GM18508 (cell line): ENCODE data around the gene RAP1GAP2.
"Not testable (repeated sequence)": the region's sequence is repeated elsewhere in the genome, so short reads cannot be mapped to it uniquely, and the experiment has no call there.

Source experiments
- ATAC-seq: cut with Tn5 transposase; IDR thresholded peaks from one replicate; pipeline ENCODE4 v1.9.1; 2021; ENCODE audit warnings: moderate number of reproducible peaks; ENCODE audit not compliant: insufficient read depth, unreplicated experiment

Gene RAP1GAP2

GRCh38 chr17:2872282-2872681, 76.0 kb downstream of the RAP1GAP2 start:
- no peak for ATAC-seq

DNA sequence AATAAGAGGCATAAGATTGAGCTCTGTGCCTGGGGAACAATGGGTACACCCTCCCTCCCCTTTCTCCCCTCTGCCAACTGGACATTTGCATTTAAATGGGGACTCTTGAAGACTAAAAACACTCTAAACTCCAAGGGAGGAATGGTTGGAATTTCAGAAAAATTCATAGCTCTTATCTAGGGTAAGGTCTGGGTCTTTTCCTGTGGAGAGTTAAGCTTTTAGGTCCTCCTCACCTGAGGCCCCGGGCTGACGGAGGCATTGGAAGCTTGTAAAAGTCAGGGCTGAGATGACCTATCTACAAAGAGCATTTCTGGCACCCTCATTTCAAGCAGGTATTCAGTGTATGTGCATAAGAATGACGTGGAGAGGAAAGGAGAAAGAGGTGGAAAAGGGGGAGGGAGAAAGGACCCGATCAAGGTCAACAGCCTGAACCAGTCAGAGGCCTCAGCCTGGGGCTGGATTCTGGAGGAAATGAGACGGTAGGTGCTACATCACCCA, 78.0 kb downstream of the RAP1GAP2 start:
- ATAC-seq, result no peak

DNA sequence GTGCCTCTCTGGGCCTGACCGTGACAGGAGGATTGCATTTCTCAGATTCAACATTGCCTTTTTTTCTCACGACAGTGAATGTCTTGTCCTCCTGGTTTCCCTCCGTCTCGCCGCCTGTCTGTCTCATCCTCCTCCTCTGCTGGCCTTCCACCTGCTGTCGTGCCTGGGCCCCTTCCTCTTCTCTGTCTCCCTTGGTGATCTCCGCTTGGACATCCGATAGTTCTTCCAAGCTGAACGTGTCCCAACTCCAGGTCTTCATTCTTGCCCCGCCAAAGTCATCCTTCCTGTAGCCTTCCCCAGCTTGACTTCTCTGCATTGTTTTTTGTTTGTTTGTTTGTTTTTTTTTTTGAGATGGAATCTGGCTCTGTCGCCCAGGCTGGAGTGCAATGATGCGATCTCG, 79.4 kb downstream of the RAP1GAP2 start:
- ATAC-seq, result no peak

- ATAC-seq, result no peak
Observed at GRCh38 chr17:2876467-2876866, 80.2 kb downstream of the RAP1GAP2 start.

- ATAC-seq, result no peak
Observed at GRCh38 chr17:2878751-2879254, 82.6 kb downstream of the RAP1GAP2 start.

GRCh38 chr17:2880050-2880449, 83.8 kb downstream of the RAP1GAP2 start:
- no peak for ATAC-seq

DNA sequence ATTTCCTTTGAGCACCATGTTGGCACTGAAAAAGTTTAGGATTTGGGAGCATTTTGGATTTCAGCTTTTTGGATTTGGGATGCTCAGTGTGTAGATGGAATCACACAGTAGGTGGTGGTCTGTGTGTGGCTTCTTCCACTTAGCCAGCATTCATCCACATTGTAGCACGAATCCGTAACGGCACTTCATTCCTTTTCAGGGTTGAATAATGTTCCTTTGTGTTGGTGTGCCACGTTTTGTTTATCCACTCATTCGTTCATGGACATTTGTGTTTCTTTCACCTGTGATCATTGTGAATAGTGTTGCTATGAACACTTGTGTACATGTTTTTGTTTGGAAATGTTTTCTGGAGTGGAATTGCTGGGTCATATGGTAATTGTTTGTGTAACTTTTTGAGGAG, 85.1 kb downstream of the RAP1GAP2 start:
- no peak for ATAC-seq

DNA sequence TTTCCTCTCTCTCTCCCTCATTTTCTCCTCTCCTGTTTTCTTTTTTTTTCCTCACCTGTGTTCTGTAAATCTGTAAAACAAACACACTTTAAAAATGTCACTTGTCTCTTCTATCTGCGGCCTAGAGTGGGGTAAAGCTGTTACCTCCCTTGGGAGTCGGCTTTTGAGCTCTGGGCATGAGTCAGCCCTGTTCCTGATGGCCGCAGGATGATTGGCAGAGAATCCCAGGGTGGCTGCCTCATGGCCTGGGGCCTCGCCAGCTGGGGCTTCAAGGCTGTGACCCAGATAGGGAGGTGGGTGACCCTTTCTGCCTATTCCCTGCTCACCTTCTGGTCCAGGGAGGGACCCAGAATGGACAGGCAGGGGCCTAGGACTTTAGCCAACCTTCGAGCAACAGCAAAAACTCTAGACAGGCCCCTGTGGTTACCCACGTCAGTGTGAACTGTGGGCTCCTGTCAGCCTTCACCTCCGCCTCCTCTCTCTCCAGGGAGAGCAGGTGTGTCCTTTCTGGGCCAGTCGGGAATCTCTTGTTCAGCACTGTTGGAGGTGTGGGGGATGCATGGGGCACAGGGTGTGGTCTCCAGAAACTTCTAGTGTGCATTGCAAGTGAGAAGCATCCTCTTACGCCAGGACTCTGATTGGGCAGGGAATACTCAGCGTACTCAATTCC, 87.4 kb downstream of the RAP1GAP2 start:
- no peak for ATAC-seq

- ATAC-seq, result no peak
Observed at GRCh38 chr17:2885733-2886132, 89.5 kb downstream of the RAP1GAP2 start.

- ATAC-seq, result no peak
Observed at GRCh38 chr17:2888326-2888725, 92.1 kb downstream of the RAP1GAP2 start.

GRCh38 chr17:2889256-2889655, 93.0 kb downstream of the RAP1GAP2 start:
- ATAC-seq, result no peak

DNA sequence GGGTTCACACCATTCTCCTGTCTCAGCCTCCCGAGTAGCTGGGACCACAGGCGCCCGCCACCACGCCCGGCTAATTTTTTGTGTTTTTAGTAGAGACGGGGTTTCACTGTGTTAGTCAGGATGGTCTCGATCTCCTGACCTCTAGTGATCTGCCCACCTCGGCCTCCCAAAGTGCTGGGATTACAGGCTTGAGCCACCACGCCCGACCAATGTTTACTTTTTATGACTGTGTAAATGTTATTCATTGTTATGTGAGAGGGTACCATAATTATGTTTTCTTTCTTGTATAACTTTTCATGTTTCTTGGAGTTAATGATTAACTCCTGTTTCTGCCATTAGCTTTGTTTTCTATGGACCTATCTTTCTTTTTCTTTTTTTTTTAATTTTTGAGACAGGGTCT, 94.5 kb downstream of the RAP1GAP2 start:
- ATAC-seq, result not testable (repeated sequence)

- no peak for ATAC-seq
Observed at GRCh38 chr17:2892305-2892971, 96.2 kb downstream of the RAP1GAP2 start.

- no peak for ATAC-seq
Observed at GRCh38 chr17:2893422-2893914, 97.2 kb downstream of the RAP1GAP2 start.

GRCh38 chr17:2894782-2895181, 98.5 kb downstream of the RAP1GAP2 start:
- no peak for ATAC-seq

- ATAC-seq, result no peak
Observed at GRCh38 chr17:2897605-2898004, 101.4 kb downstream of the RAP1GAP2 start.

- ATAC-seq, result no peak
Observed at GRCh38 chr17:2898255-2898926, 102.2 kb downstream of the RAP1GAP2 start.

- ATAC-seq, result no peak
Observed at GRCh38 chr17:2899906-2900305, 103.7 kb downstream of the RAP1GAP2 start.

GRCh38 chr17:2900842-2901241, 104.6 kb downstream of the RAP1GAP2 start:
- ATAC-seq, result no peak

DNA sequence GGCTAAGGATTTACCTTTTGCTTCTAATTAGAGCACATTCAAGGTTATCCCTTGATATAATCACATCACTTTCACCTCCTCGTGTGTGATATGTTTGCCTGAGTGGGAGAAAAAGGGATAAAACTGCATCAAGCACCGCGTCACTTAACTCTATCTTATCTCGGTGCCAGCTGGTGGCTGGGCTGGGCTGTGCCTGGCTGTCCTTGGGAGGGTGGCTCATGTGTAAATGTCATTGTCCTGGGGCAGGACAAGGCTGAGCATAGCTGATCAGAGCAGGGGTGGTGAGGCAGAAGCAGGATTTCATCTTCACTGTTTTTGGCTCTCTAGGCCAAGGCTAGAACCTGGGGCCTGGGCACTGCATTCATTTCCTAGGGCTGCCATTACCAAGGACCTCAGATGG, 105.3 kb downstream of the RAP1GAP2 start:
- ATAC-seq, result no peak

DNA sequence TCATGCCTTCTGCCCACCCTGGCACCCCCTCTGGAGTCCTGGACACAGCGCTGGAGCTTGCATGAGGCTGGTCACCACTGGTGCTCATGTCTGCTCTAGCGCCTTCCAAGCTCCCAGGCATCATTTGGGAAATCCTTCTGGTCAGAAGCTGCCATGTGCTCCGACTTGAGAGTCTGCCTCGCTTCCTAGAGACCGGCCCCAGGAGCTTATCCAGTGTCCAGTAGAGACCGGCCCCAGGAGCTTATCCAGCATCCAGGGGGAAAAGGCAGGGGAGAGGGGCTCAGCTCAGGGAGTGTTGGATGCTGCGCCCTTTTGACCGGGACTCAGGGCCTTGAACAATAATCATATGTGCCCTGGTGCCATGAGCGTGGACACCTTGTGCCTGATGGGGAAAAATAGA, 106.3 kb downstream of the RAP1GAP2 start:
- ATAC-seq, result no peak
